Measurements from ENCODE around the gene ITCH.
"Not testable (repeated sequence)": the region's sequence is repeated elsewhere in the genome, so short reads cannot be mapped to it uniquely, and the experiment has no call there.

ITCH gene

GRCh38 chr20:34421766-34422466 lies 58.8 kb downstream of the ITCH start:
- no peak for DNase-seq

- DNase-seq: not testable (repeated sequence)
These were observed 62.1 kb downstream of the ITCH start for GRCh38 chr20:34425032-34425690.

GRCh38 chr20:34426026-34426425 lies 63.0 kb downstream of the ITCH start:
- no peak for DNase-seq

GRCh38 chr20:34427331-34427730 lies 64.3 kb downstream of the ITCH start:
- no peak for DNase-seq

GRCh38 chr20:34427784-34428183 lies 64.7 kb downstream of the ITCH start:
- no peak for DNase-seq

GRCh38 chr20:34431168-34431567 lies 68.1 kb downstream of the ITCH start:
- no peak for DNase-seq

GRCh38 chr20:34432663-34433062 lies 69.6 kb downstream of the ITCH start:
- not testable (repeated sequence) for DNase-seq

GRCh38 chr20:34433391-34433790 lies 70.3 kb downstream of the ITCH start:
- DNase-seq: no peak

GRCh38 chr20:34435589-34435988 lies 72.5 kb downstream of the ITCH start:
- DNase-seq: no peak

GRCh38 chr20:34437330-34437986 lies 74.4 kb downstream of the ITCH start:
- DNase-seq: no peak

- no peak for DNase-seq
These were observed 76.1 kb downstream of the ITCH start for GRCh38 chr20:34439168-34439567.

GRCh38 chr20:34441423-34441822 lies 78.3 kb downstream of the ITCH start:
- DNase-seq: not testable (repeated sequence)

- no peak for DNase-seq
These were observed 80.5 kb downstream of the ITCH start for GRCh38 chr20:34443546-34443945.

GRCh38 chr20:34445177-34446065 lies 82.3 kb downstream of the ITCH start:
- DNase-seq: no peak

GRCh38 chr20:34448517-34448916 lies 85.4 kb downstream of the ITCH start:
- no peak for DNase-seq

GRCh38 chr20:34449674-34450592 lies 86.9 kb downstream of the ITCH start:
- no peak for DNase-seq

GRCh38 chr20:34452281-34452982 lies 89.4 kb downstream of the ITCH start:
- no peak for DNase-seq

GRCh38 chr20:34458631-34459030 lies 95.6 kb downstream of the ITCH start:
- no peak for DNase-seq

- DNase-seq: no peak
These were observed 96.3 kb downstream of the ITCH start for GRCh38 chr20:34459209-34459897.

- no peak for DNase-seq
These were observed 98.7 kb downstream of the ITCH start for GRCh38 chr20:34461779-34462087.

GRCh38 chr20:34468951-34469350 lies 105.9 kb downstream of the ITCH start:
- DNase-seq: peak; percentile 32
